SU-DHL-6 (cell line): ENCODE data around the gene CDH1.

Experiments used
- H2AFZ ChIP-seq: fragments of 200-600 bp; sonication (generic); 2 replicates; pipeline ENCODE4 v1.6.1; 2014; ENCODE audit warnings: low read depth, mild to moderate bottlenecking, moderate library complexity, mixed read lengths, antibody characterized with exemption, low read length; ENCODE audit not compliant: severe bottlenecking
- H3F3A ChIP-seq: fragments of 200-600 bp; shearing (Covaris generic); 2 replicates; pipeline ENCODE4 v1.6.0; 2016; ENCODE audit warnings: antibody characterized with exemption, mild to moderate bottlenecking; ENCODE audit not compliant: insufficient read depth
- H3K27ac ChIP-seq: fragments of 200-600 bp; sonication (generic); 2 replicates; pipeline ENCODE4 v1.5.1; 2016; ENCODE audit warnings: low read depth, mild to moderate bottlenecking, low read length, moderate library complexity, mixed read lengths
- H3K27me3 ChIP-seq: fragments of 200-600 bp; sonication (generic), shearing (Covaris generic); 2 replicates; pipeline ENCODE4 v1.6.0; 2014; ENCODE audit warnings: mild to moderate bottlenecking, low read length
- H3K36me3 ChIP-seq: fragments of 200-600 bp; sonication (generic); 2 replicates; pipeline ENCODE4 v1.6.1; 2014; ENCODE audit warnings: mild to moderate bottlenecking, low read length, mixed read lengths
- H3K4me2 ChIP-seq: fragments of 300-600, 200-600 bp; shearing (Covaris generic), sonication (generic); 2 replicates; pipeline ENCODE4 v1.6.0; 2014; ENCODE audit warnings: low read length, low read depth, mild to moderate bottlenecking; ENCODE audit not compliant: poor library complexity, severe bottlenecking
- H3K4me3 ChIP-seq: fragments of 200-600 bp; sonication (generic); 2 replicates; pipeline ENCODE4 v1.5.1; 2014; ENCODE audit warnings: antibody characterized with exemption, low read length, mild to moderate bottlenecking, mixed read lengths; ENCODE audit not compliant: insufficient read depth, poor library complexity, severe bottlenecking
- H3K79me2 ChIP-seq: fragments of 200-600 bp; sonication (generic); 2 replicates; pipeline ENCODE4 v1.6.1; 2014; ENCODE audit warnings: mild to moderate bottlenecking, low read length, moderate library complexity; ENCODE audit not compliant: insufficient read depth
- H3K9ac ChIP-seq: fragments of 200-600 bp; sonication (generic); 2 replicates; pipeline ENCODE4 v1.7.0; 2014; ENCODE audit warnings: mild to moderate bottlenecking, low read length
- H3K9me2 ChIP-seq: fragments of 200-600 bp; sonication (generic); replicated peaks from 2 replicates; pipeline ENCODE4 v1.6.1; 2014; ENCODE audit warnings: low read length; ENCODE audit not compliant: insufficient read depth
- H3K9me3 ChIP-seq: fragments of 200-600 bp; sonication (generic); 2 replicates; pipeline ENCODE4 v1.6.1; 2014; ENCODE audit warnings: low read length, mixed read lengths; ENCODE audit not compliant: insufficient read depth
- H4K20me1 ChIP-seq: fragments of 200-600 bp; sonication (generic); 2 replicates; pipeline ENCODE4 v1.6.1; 2014; ENCODE audit warnings: low read depth, mild to moderate bottlenecking, antibody characterized with exemption, low read length, moderate library complexity, mixed read lengths
- CTCF ChIP-seq: fragments of 200-600 bp; sonication (generic); IDR thresholded peaks from one replicate; pipeline ENCODE4 v1.5.1; 2017; ENCODE audit warnings: antibody characterized with exemption, mild to moderate bottlenecking, low read length, moderate library complexity; ENCODE audit not compliant: insufficient read depth, poor library complexity, severe bottlenecking
- EZH2phosphoT487 ChIP-seq: fragments of 200-600 bp; sonication (generic), shearing (Covaris generic); conservative IDR thresholded peaks from 2 replicates; pipeline ENCODE4 v1.6.1; 2018; ENCODE audit warnings: mild to moderate bottlenecking, antibody characterized with exemption, low read length, moderate library complexity, mixed read lengths

Gene CDH1

DNA sequence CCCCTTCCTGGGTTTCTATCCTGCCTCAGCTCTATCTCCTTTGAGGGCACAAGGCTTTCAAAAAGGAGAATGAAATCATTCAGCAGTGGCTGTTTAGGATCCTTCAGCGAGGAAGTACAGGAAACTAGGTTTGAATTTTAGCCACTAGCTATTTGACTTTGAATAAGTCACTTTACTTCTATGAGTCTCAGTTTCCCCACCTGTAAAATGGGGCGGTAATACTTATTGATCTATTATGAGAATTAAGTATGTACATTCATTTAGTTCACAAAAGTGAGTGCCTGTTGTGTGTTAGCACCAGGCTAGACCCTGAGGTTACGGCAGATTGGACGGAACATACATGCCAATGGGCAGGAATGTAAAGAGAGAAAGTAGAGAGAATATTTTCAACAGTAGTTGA, 6.6 kb downstream of the CDH1 start:
- H3K27me3 ChIP-seq = no peaks in the 10 kb centered on the region
- no peak overlapping the region for H3K4me3 ChIP-seq
- no peaks in the 10 kb centered on the region for H3K36me3 ChIP-seq
- H3K9me3 ChIP-seq = no peaks in the 10 kb centered on the region
- no peak overlapping the region for H3K4me2 ChIP-seq
- H3F3A ChIP-seq = no peaks in the 10 kb centered on the region
- H3K9me2 ChIP-seq = no peaks in the 10 kb centered on the region
- no peak overlapping the region for H3K9ac ChIP-seq
- TF ChIP-seq CTCF (no peak), EZH2phosphoT487 (no peak)
- H3K27ac ChIP-seq = no peak overlapping the region
- no peak overlapping the region for H2AFZ ChIP-seq
- H4K20me1 ChIP-seq = no peaks in the 10 kb centered on the region
- H3K79me2 ChIP-seq = no peaks in the 10 kb centered on the region

DNA sequence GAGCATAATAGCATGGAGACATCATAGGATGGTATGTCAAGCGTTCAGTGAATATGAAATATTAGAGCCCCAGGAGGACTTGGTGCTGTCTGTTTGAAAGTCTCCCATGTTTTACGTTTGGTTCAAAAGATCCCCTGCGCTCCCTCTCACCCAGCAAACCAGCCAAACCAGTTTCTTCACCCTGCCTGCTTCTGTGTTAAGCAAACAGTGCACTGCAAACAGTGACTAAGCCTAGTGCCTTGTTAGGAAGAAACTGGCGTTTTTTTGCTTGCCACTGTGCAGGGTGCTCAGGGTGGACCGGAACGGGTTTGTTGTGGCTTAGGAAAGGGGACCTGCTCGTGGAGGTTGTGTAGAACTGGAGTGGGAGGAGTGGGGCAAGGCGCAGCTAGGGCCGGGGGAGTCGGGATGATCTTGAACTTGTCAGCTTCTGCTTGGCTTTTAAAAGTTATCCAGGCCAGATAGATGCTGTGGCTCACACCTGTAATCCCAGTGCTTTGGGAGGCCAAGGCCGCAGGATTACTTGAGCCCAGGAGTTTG, 7.7 kb downstream of the CDH1 start:
- H3K4me2 ChIP-seq = no peak overlapping the region
- H3K4me3 ChIP-seq = no peak overlapping the region
- H3K9ac ChIP-seq = no peak overlapping the region

DNA sequence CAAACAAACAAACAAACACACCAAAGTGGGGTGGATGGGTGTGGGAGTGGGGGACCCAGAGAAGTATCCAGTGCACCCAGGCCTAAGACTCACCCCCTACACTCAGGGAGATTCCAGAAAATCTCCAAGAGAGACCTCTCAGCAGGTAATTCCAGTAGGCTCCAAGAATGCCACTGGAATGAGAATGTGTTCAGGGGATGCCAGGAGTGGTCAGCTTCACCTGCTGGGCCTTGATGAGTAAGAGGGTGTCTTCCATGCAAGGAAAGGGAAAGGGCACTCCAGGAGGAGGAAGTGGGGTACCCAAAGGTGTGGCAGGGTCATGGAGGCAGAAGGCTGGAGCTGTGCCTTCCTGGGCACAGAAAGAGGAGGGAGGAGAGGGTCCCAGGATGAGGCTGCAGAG, 9.9 kb downstream of the CDH1 start:
- no peaks in the 10 kb centered on the region for H3K9me2 ChIP-seq
- H4K20me1 ChIP-seq = no peaks in the 10 kb centered on the region
- no peaks in the 10 kb centered on the region for H3F3A ChIP-seq
- H3K9me3 ChIP-seq = no peaks in the 10 kb centered on the region
- no peak overlapping the region for H2AFZ ChIP-seq
- no peaks in the 10 kb centered on the region for H3K79me2 ChIP-seq
- no peaks in the 10 kb centered on the region for H3K36me3 ChIP-seq
- H3K4me3 ChIP-seq = no peak overlapping the region
- no peaks in the 10 kb centered on the region for H3K27me3 ChIP-seq
- H3K27ac ChIP-seq = no peak overlapping the region
- TF ChIP-seq EZH2phosphoT487 (no peak), CTCF (no peak)
- no peak overlapping the region for H3K4me2 ChIP-seq
- H3K9ac ChIP-seq = no peak overlapping the region

More for the DNA sequence above, 7.7 kb downstream of the CDH1 start:
- no peak overlapping the region for H3K27ac ChIP-seq
- no peaks in the 10 kb centered on the region for H3K79me2 ChIP-seq
- no peaks in the 10 kb centered on the region for H3F3A ChIP-seq
- TF ChIP-seq EZH2phosphoT487 (no peak), CTCF (no peak)
- H3K9me2 ChIP-seq = no peaks in the 10 kb centered on the region
- no peaks in the 10 kb centered on the region for H3K9me3 ChIP-seq
- no peaks in the 10 kb centered on the region for H4K20me1 ChIP-seq
- H2AFZ ChIP-seq = no peak overlapping the region
- H3K36me3 ChIP-seq = no peaks in the 10 kb centered on the region
- H3K27me3 ChIP-seq = no peaks in the 10 kb centered on the region
